Astrocyte (in vitro differentiated cells and primary cell): ENCODE results near the gene MXRA8. TPM values are rescaled to one million over a fixed set of nuclear protein-coding genes. Genes with fewer than 3 reads are reported as not detected.

Experiments used
- DNase-seq: peaks from one replicate; pipeline ENCODE4 v3.0.0-alpha.2; 2010; ENCODE audit warnings: low read depth
- FAIRE-seq: peaks from 2 replicates; lab custom pipeline; 2011; peaks lifted over from hg19 to GRCh38; lab: Jason Lieb, UNC
- H2AFZ ChIP-seq: 2 replicates; pipeline ENCODE4 v1.6.0; 2012; ENCODE audit warnings: low read depth, low read length, inconsistent platforms
- H3K27ac ChIP-seq: 2 replicates; pipeline ENCODE4 v1.5.1; 2011; ENCODE audit warnings: low read depth, low read length, inconsistent platforms
- H3K27me3 ChIP-seq: 2 replicates; pipeline ENCODE4 v1.6.0; 2011; ENCODE audit warnings: low read length, inconsistent platforms; ENCODE audit not compliant: insufficient read depth
- H3K36me3 ChIP-seq: 2 replicates; pipeline ENCODE4 v1.5.1; 2011; ENCODE audit warnings: low read length, inconsistent platforms; ENCODE audit not compliant: insufficient read depth
- H3K4me1 ChIP-seq: 2 replicates; pipeline ENCODE4 v1.5.1; 2011; ENCODE audit warnings: low read length, inconsistent platforms; ENCODE audit not compliant: insufficient read depth
- H3K4me2 ChIP-seq: 2 replicates; pipeline ENCODE4 v1.6.0; 2012; ENCODE audit warnings: low read length, inconsistent platforms
- H3K4me3 ChIP-seq: 2 replicates; pipeline ENCODE4 v1.5.1; 2011; ENCODE audit warnings: low read depth, mild to moderate bottlenecking, low read length, inconsistent platforms; ENCODE audit not compliant: insufficient read depth
- H3K79me2 ChIP-seq: 2 replicates; pipeline ENCODE4 v1.6.0; 2012; ENCODE audit warnings: mild to moderate bottlenecking, low read length, inconsistent platforms; ENCODE audit not compliant: insufficient read depth
- H3K9ac ChIP-seq: 2 replicates; pipeline ENCODE4 v1.6.0; 2012; ENCODE audit warnings: mild to moderate bottlenecking, low read length, inconsistent platforms
- H3K9me3 ChIP-seq: 2 replicates; pipeline ENCODE4 v1.5.1; 2012; ENCODE audit warnings: low read depth, mild to moderate bottlenecking, low read length, inconsistent platforms; ENCODE audit not compliant: insufficient read depth
- H4K20me1 ChIP-seq: 2 replicates; pipeline ENCODE4 v1.6.0; 2012; ENCODE audit warnings: low read length, inconsistent platforms; ENCODE audit not compliant: insufficient read depth
- H3K27ac Mint-ChIP-seq: one replicate; pipeline ENCODE4 v1.8.0; 2021; ENCODE audit warnings: mild to moderate bottlenecking, mixed read lengths; ENCODE audit not compliant: unreplicated experiment
- H3K27me3 Mint-ChIP-seq: one replicate; pipeline ENCODE4 v1.8.0; 2021; ENCODE audit warnings: low read depth, mixed read lengths; ENCODE audit not compliant: unreplicated experiment
- H3K36me3 Mint-ChIP-seq: one replicate; pipeline ENCODE4 v1.8.0; 2021; ENCODE audit warnings: low read depth, mixed read lengths; ENCODE audit not compliant: unreplicated experiment
- H3K4me1 Mint-ChIP-seq: one replicate; pipeline ENCODE4 v1.8.0; 2021; ENCODE audit warnings: low read depth, mixed read lengths; ENCODE audit not compliant: unreplicated experiment
- H3K4me3 Mint-ChIP-seq: one replicate; pipeline ENCODE4 v1.8.0; 2021; ENCODE audit warnings: mild to moderate bottlenecking, moderate library complexity, mixed read lengths; ENCODE audit not compliant: unreplicated experiment
- H3K9me3 Mint-ChIP-seq: one replicate; pipeline ENCODE4 v1.8.0; 2021; ENCODE audit warnings: mild to moderate bottlenecking, mixed read lengths; ENCODE audit not compliant: unreplicated experiment
- CTCF ChIP-seq: IDR thresholded peaks from 2 replicates; pipeline ENCODE4 v1.5.1; 2011; ENCODE audit warnings: low read depth, mild to moderate bottlenecking, inconsistent platforms, low read length, moderate library complexity; ENCODE audit not compliant: insufficient read depth
- EZH2 ChIP-seq: IDR thresholded peaks from 2 replicates; pipeline ENCODE4 v1.6.1; 2012; ENCODE audit warnings: mild to moderate bottlenecking, low read length, inconsistent platforms; ENCODE audit not compliant: insufficient read depth
- total RNA-seq: library from RNA; stranded (reverse); gene quantifications from 2 replicates; pipeline ENCODE4 v1.2.1, GENCODE V29; 2021

The MXRA8 gene
- total RNA-seq, 1 donor from 2014 or later: 112 TPM

GRCh38 chr1:1374589-1374928, 16.2 kb upstream of the MXRA8 start:
- H3K27me3 Mint-ChIP-seq: no peaks in the 10 kb centered on the region
- H3K9me3 Mint-ChIP-seq: no peaks in the 10 kb centered on the region
- Histone ChIP-seq H3K9ac (peak overlapping the region; percentile 94), H3K27ac (peak overlapping the region; percentile 81), H3K27me3 (no peaks in the 10 kb centered on the region), H3K36me3 (peaks cover 3% of the 10 kb centered on the region), H3K4me2 (peak overlapping the region; percentile 91), H3K4me3 (peak overlapping the region; percentile 78), H4K20me1 (peaks cover 26% of the 10 kb centered on the region), H3K4me1 (peaks cover 18% of the 10 kb centered on the region), H2AFZ (peak overlapping the region; percentile 61), H3K79me2 (peaks cover 34% of the 10 kb centered on the region), H3K9me3 (no peaks in the 10 kb centered on the region)
- FAIRE-seq: no peak
- H3K27ac Mint-ChIP-seq: no peak overlapping the region
- peaks cover 2% of the 10 kb centered on the region for H3K36me3 Mint-ChIP-seq
- peaks cover 10% of the 10 kb centered on the region for H3K4me1 Mint-ChIP-seq
- no peak for TF ChIP-seq CTCF
- no peak for DNase-seq
- peak overlapping the region; percentile 86 for H3K4me3 Mint-ChIP-seq

- Histone ChIP-seq H2AFZ (no peak overlapping the region), H3K4me1 (peaks cover 18% of the 10 kb centered on the region), H3K9ac (peak overlapping the region; percentile 94), H3K27me3 (no peaks in the 10 kb centered on the region), H3K36me3 (peaks cover 3% of the 10 kb centered on the region), H3K27ac (peak overlapping the region; percentile 81), H3K9me3 (no peaks in the 10 kb centered on the region), H4K20me1 (peaks cover 26% of the 10 kb centered on the region), H3K4me3 (peak overlapping the region; percentile 78), H3K4me2 (peak overlapping the region; percentile 91), H3K79me2 (peaks cover 34% of the 10 kb centered on the region)
- H3K27me3 Mint-ChIP-seq: no peaks in the 10 kb centered on the region
- TF ChIP-seq CTCF (no peak), EZH2 (no peak)
- peaks cover 10% of the 10 kb centered on the region for H3K4me1 Mint-ChIP-seq
- H3K4me3 Mint-ChIP-seq: peak overlapping the region; percentile 86
- H3K9me3 Mint-ChIP-seq: no peaks in the 10 kb centered on the region
- H3K36me3 Mint-ChIP-seq: peaks cover 2% of the 10 kb centered on the region
- no peak for DNase-seq
- peak overlapping the region; percentile 47 for H3K27ac Mint-ChIP-seq
- no peak for FAIRE-seq
These were observed 15.6 kb upstream of the MXRA8 start for GRCh38 chr1:1373815-1374588.
